Measurements from ENCODE around the gene PDCD6IP. TPM values are rescaled to one million over a fixed set of nuclear protein-coding genes. Genes with fewer than 3 reads are reported as not detected.

Gene PDCD6IP
- total and polyA plus RNA-seq, 2 of the 13 experiments (the other 11 are each of a cell fraction or from before 2014, with no cell fraction given), result 62.5 to 85.6 TPM

GRCh38 chr3:33869977-33870376 is 71.5 kb downstream of the PDCD6IP start:
- no peaks in the 10 kb centered on the region for H3K27me3 ChIP-seq (ENCODE audit: control insufficient read depth in 1 of 2, insufficient read depth in 2 of 2, low read length in 2 of 2)
- no peak overlapping the region for H3K4me3 ChIP-seq (replicated peaks in 1 of 3; ENCODE audit: insufficient read depth in 1 of 3, low read depth in 2 of 3, low read length in 3 of 3)
- H3K9me3 ChIP-seq (ENCODE audit: low read length), result no peaks in the 10 kb centered on the region
- H3K9ac ChIP-seq (ENCODE audit: insufficient read depth, low read depth, low read length), result no peak overlapping the region
- intact Hi-C loops (cut with micrococcal nuclease; ENCODE audit: unreplicated experiment), result no loop called here
- H3K79me2 ChIP-seq (ENCODE audit: insufficient read depth, low read length), result no peaks in the 10 kb centered on the region
- H3K36me3 ChIP-seq (replicated peaks in 1 of 2; ENCODE audit: control insufficient read depth in 1 of 2, insufficient read depth in 2 of 2, low read length in 2 of 2), result peaks cover 1 to 22% of the 10 kb centered on the region in 2 experiments; a peak in 3 of 5 replicates
- no peaks in the 10 kb centered on the region for H3K4me1 ChIP-seq (ENCODE audit: insufficient read depth, low read length)
- no peak overlapping the region for H2AFZ ChIP-seq (ENCODE audit: low read length)
- in situ Hi-C loops (cut with HindIII; ENCODE audit: extremely low pct_ligation_motif_present, low pct_unique_long_range_greater_than_20kb), result no loop called here
- H3K27ac ChIP-seq (ENCODE audit: extremely low read length, insufficient read depth, low read length), result no peak overlapping the region
- FAIRE-seq, result no peak
- ChIA-PET CTCF (ENCODE audit: low intra/inter-chr PET ratio, low total read pairs) (no interaction called here), POLR2A (no interaction called here)
- H3K4me2 ChIP-seq (ENCODE audit: low read depth, low read length), result no peak overlapping the region
- no peaks in the 10 kb centered on the region for H4K20me1 ChIP-seq (ENCODE audit: insufficient read depth, low read length)
- TF ChIP-seq ZMYM2 (CRISPR knock-in tag; IDR thresholded peaks at IDR 0.05) (no peak), JDP2 (CRISPR knock-in tag; IDR thresholded peaks at IDR 0.05; ENCODE audit: borderline replicate concordance) (no peak), ZNF644 (CRISPR knock-in tag; IDR thresholded peaks at IDR 0.05; ENCODE audit: low read depth) (no peak), CEBPB (IDR thresholded peaks at IDR 0.05; ENCODE audit: borderline replicate concordance, low read depth, low read length) (peak; percentile 57), ZNF569 (CRISPR knock-in tag; IDR thresholded peaks at IDR 0.05; ENCODE audit: borderline replicate concordance) (no peak)
- ATAC-seq, result no peak; the same call in 2 of the 3 replicates
- no peak for DNase-seq (ENCODE audit: low spot score)
- WGBS (ENCODE audit: low lambda C conversion rate), result 92% methylated on average over 6 of the region's 7 CpGs
- BruUV-seq (replicated peaks), result no TSS peak

- Histone ChIP-seq H3K4me1 (ENCODE audit: insufficient read depth, low read length) (no peaks in the 10 kb centered on the region), H4K20me1 (ENCODE audit: insufficient read depth, low read length) (no peaks in the 10 kb centered on the region), H3K4me3 (replicated peaks in 1 of 3; ENCODE audit: insufficient read depth in 1 of 3, low read depth in 2 of 3, low read length in 3 of 3) (no peak overlapping the region), H2AFZ (ENCODE audit: low read length) (no peak overlapping the region), H3K27me3 (ENCODE audit: control insufficient read depth in 1 of 2, insufficient read depth in 2 of 2, low read length in 2 of 2) (no peaks in the 10 kb centered on the region), H3K9ac (ENCODE audit: insufficient read depth, low read depth, low read length) (no peak overlapping the region), H3K36me3 (replicated peaks in 1 of 2; ENCODE audit: control insufficient read depth in 1 of 2, insufficient read depth in 2 of 2, low read length in 2 of 2) (0 out of 5 replicates have a peak, but pooled peaks cover 0 to 1% of the 10 kb centered on the region in 2 experiments), H3K4me2 (ENCODE audit: low read depth, low read length) (no peak overlapping the region), H3K9me3 (ENCODE audit: low read length) (no peaks in the 10 kb centered on the region), H3K79me2 (ENCODE audit: insufficient read depth, low read length) (no peaks in the 10 kb centered on the region), H3K27ac (ENCODE audit: extremely low read length, insufficient read depth, low read length) (no peak overlapping the region)
- no peak for FAIRE-seq
- WGBS (ENCODE audit: low lambda C conversion rate), result 17% methylated on average over 1 of the region's 1 CpG
- no peak for DNase-seq (ENCODE audit: low spot score)
- ChIA-PET POLR2A (no interaction called here), CTCF (ENCODE audit: low intra/inter-chr PET ratio, low total read pairs) (no interaction called here)
- in situ Hi-C loops (cut with HindIII; ENCODE audit: extremely low pct_ligation_motif_present, low pct_unique_long_range_greater_than_20kb) (no loop called here), intact Hi-C loops (cut with micrococcal nuclease; ENCODE audit: unreplicated experiment) (no loop called here)
- no peak for ATAC-seq
- no TSS peak for BruUV-seq (replicated peaks)
- TF ChIP-seq ZNF24 (IDR thresholded peaks at IDR 0.05) (no peak), SCMH1 (CRISPR knock-in tag; IDR thresholded peaks at IDR 0.05; ENCODE audit: borderline replicate concordance) (no peak), ZNF564 (CRISPR knock-in tag; IDR thresholded peaks at IDR 0.05) (no peak), ELF1 (CRISPR knock-in tag; IDR thresholded peaks at IDR 0.05) (no peak), SP1 (IDR thresholded peaks at IDR 0.05) (no peak), SP1 (CRISPR knock-in tag; IDR thresholded peaks at IDR 0.05) (no peak), ZNF646 (CRISPR knock-in tag; IDR thresholded peaks at IDR 0.05) (no peak), HOXA9 (CRISPR knock-in tag; IDR thresholded peaks at IDR 0.05; ENCODE audit: borderline replicate concordance) (no peak), DNMT3B (CRISPR knock-in tag; conservative IDR thresholded peaks at IDR 0.05) (no peak), SIN3B (IDR thresholded peaks at IDR 0.05; ENCODE audit: low read length) (no peak)
These were observed 76.4 kb downstream of the PDCD6IP start for GRCh38 chr3:33874815-33875214.
